Muscle of leg (tissue), 11 donors: Measurements from ENCODE around the gene COIL. TPM values are rescaled to one million over a fixed set of nuclear protein-coding genes. Genes with fewer than 3 reads are reported as not detected.

ENCODE experiments used
- DNase-seq: peaks from one replicate; pipeline ENCODE4 v3.0.0; 2013
- H3K27ac ChIP-seq: one replicate; pipeline ENCODE4 v1.5.1; 2013; ENCODE audit warnings: mild to moderate bottlenecking, low read length, control low read depth
- H3K27me3 ChIP-seq: one replicate; pipeline ENCODE4 v1.6.1; 2013; ENCODE audit warnings: low read length; ENCODE audit not compliant: control insufficient read depth, insufficient read depth
- H3K36me3 ChIP-seq: one replicate; pipeline ENCODE4 v1.6.1; 2013; ENCODE audit warnings: low read length; ENCODE audit not compliant: control insufficient read depth, insufficient read depth
- H3K4me1 ChIP-seq: one replicate; pipeline ENCODE4 v1.6.1; 2013; ENCODE audit warnings: low read length; ENCODE audit not compliant: control insufficient read depth, insufficient read depth
- H3K4me3 ChIP-seq: one replicate; pipeline ENCODE4 v1.5.1; 2013; ENCODE audit warnings: low read length, control low read depth
- H3K9me3 ChIP-seq: replicated peaks from 2 replicates; pipeline ENCODE4 v1.6.1; 2013; ENCODE audit warnings: low read depth, low read length; ENCODE audit not compliant: control insufficient read depth
- WGBS: methylation state at CpG from one replicate; pipeline ENCODE4 v1.1.5; 2013; ENCODE audit warnings: missing lambda C conversion rate; ENCODE audit not compliant: insufficient coverage; 5-methylcytosine and 5-hydroxymethylcytosine counted together
- polyA plus RNA-seq, 8 donors: library from polyadenylated mRNA; unstranded; fragments of 120-200 nt; gene quantifications; one replicate each; pipeline versions ENCODE4 v1.2.1 to v1.2.3, GENCODE V29; 2013; ENCODE audit warnings: inconsistent platforms in 1 of 8, low replicate concordance in 1 of 8; ENCODE audit not compliant: insufficient read length in 8 of 8, insufficient read depth in 1 of 8
- total RNA-seq: library from RNA; stranded (reverse); fragments of 120-200 nt; gene quantifications from one replicate; pipeline ENCODE4 v1.2.4, GENCODE V29; 2013

Gene COIL
- total and polyA plus RNA-seq, 9 donors: 13.9 to 19.1 (median 16.9) TPM

DNA sequence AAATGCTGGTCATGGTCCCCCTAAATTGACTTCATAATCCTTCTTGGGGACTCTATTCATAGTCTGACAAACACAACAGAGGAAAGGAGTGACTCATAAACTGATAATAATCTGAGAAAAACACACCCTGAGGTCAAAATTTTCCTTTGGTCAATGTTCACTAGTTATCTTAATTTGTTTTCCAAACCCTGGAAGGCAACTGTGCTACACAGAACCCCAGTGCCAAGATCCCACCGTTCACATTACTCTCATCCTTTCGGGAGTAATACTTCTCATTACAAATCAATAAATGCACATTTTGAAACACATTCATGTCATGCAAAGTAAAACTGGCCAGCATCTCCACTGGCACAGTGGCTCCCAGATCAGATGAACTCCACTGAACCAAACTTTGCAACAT is 23.2 kb downstream of the COIL start:
- Histone ChIP-seq H3K9me3 (no peaks in the 10 kb centered on the region), H3K27ac (no peak overlapping the region), H3K27me3 (no peaks in the 10 kb centered on the region), H3K36me3 (peaks cover 43% of the 10 kb centered on the region), H3K4me3 (no peak overlapping the region), H3K4me1 (no peaks in the 10 kb centered on the region)
- no peak for DNase-seq
- WGBS: 60% methylated on average over 2 of the region's 2 CpGs

DNA sequence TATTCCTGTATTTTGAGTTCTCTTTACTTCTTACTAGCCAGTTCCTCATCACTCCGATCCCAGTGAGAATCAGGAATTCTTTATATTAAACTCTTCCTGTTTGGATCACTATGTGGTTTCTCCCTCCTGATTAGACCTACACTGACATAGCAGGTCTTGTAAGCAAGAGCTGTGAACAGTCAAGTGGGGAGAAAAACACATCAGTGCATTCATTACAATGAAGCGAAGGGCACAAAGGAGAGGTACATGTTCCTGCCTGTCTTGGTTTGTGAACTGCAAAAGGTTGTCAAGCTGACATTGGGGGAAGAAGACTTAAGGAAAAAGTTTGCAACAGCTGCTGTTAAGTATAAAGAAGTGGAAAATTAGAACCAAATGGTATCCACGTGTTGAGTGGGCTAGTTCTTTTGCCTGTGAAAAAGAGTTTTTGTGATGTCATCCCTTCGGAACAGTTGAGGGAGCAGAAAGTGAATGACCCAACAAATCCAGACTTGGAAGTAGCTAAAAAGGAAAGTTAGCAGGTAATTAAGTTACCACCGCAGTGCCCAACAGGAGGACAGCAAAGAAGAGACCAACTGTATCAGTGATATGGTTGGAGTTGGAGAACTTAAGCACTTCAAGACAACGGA is 24.0 kb downstream of the COIL start:
- Histone ChIP-seq H3K36me3 (peaks cover 41% of the 10 kb centered on the region), H3K4me1 (no peaks in the 10 kb centered on the region), H3K27ac (no peak overlapping the region), H3K27me3 (no peaks in the 10 kb centered on the region), H3K4me3 (no peak overlapping the region), H3K9me3 (peaks cover 2% of the 10 kb centered on the region)
- WGBS: 62% methylated on average over 5 of the region's 6 CpGs
- DNase-seq: no peak

DNA sequence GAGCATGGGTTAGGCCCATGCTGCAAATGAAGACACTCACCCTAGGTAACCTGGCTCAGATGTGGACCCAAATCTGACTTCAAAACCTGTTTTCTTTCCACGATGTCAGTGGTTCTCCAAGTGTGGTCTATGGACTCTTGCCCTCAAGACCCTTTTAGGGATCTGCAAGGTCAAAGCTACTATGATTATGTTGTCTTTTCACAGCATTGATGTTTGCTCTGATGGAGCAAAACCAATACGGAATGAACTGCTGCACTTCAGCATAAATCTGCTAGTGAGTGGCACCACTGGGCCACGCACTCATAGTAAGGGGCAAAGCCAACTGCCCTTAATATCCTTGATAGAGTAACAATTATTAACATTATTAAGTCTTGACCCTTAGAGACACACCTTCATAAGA is 25.4 kb downstream of the COIL start:
- H3K27ac ChIP-seq: no peak overlapping the region
- peaks cover 9% of the 10 kb centered on the region for H3K9me3 ChIP-seq
- H3K4me1 ChIP-seq: no peaks in the 10 kb centered on the region
- 100% methylated on average over 1 of the region's 3 CpGs for WGBS
- DNase-seq: no peak
- H3K36me3 ChIP-seq: peaks cover 34% of the 10 kb centered on the region
- no peaks in the 10 kb centered on the region for H3K27me3 ChIP-seq
- H3K4me3 ChIP-seq: no peak overlapping the region

DNA sequence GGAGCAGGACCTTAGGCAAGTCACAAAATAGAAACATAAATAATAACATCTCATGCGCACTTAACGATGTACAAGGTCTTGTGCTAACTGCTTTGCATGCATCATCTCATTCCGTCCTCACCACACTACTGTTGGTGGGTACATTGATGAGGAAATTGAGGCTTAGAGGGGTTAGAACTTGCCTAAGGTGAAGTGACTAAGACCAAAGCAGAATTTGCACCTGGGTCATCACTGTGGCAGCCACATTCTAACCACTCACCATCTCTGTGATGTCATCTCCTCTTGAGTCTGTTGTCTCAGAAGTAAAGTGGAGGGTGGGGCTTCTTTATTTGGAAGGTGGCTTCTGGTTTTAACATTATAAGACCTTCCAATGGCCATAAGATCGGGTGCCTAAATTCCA is 26.6 kb downstream of the COIL start:
- H3K9me3 ChIP-seq: peaks cover 10% of the 10 kb centered on the region
- WGBS: 100% methylated on average over 1 of the region's 4 CpGs
- H3K4me3 ChIP-seq: no peak overlapping the region
- no peak overlapping the region for H3K27ac ChIP-seq
- H3K27me3 ChIP-seq: no peaks in the 10 kb centered on the region
- H3K36me3 ChIP-seq: peaks cover 23% of the 10 kb centered on the region
- no peak for DNase-seq
- no peaks in the 10 kb centered on the region for H3K4me1 ChIP-seq

DNA sequence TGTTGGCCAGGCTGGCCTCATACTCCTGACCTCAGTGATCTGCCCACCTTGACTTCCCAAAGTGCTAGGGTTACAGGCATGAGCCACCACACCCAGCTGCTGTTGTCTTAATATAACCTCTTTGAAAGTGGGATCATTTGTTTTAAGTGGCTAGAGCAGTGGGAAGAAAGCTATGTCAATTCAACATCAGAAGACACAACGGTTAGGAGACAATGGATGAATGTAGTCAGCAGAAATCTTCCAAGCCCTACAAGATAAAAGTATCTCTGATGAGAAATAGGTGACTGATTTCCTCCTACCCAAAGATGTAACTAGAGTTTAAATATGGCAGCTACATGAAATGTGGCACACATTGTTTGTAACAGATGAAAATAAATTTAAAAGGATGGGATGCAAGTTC is 27.0 kb downstream of the COIL start:
- no peaks in the 10 kb centered on the region for H3K27me3 ChIP-seq
- H3K36me3 ChIP-seq: peaks cover 20% of the 10 kb centered on the region
- WGBS: no CpG with 5 or more reads among the region's 1 CpG

DNA sequence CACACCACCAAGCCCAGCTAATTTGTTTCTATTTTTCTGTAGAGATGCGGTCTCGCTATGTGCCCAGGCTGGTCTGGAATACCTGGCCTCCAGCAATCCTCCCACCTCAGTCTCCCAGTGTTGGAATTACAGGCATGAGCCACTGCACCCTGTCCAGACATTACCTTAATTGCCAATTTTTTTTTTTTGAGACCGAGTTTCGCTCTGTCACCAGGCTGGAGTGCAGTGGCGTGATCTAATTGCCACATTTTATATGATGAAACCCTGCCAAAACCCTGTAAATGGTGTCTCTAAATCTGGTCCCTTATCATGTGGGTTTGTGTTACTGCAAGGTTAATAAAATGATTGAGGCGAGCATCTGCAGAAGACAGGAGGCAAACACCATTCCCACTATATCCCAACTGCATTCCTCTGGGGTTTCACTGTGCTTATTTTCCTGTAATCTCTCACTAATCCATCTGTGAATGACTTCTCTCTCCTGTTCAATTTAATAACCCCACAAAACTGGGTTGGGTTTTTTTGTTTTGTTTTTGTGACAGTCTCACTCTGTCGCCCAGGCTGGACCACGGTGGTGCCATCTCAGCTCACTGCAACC is 27.6 kb downstream of the COIL start:
- Histone ChIP-seq H3K27ac (no peak overlapping the region), H3K36me3 (peaks cover 20% of the 10 kb centered on the region), H3K27me3 (no peaks in the 10 kb centered on the region), H3K4me3 (no peak overlapping the region), H3K9me3 (peaks cover 10% of the 10 kb centered on the region), H3K4me1 (no peaks in the 10 kb centered on the region)
- WGBS: 95% methylated on average over 2 of the region's 8 CpGs
- no peak for DNase-seq

More for the DNA sequence above, 27.0 kb downstream of the COIL start:
- no peak overlapping the region for H3K4me3 ChIP-seq
- H3K27ac ChIP-seq: no peak overlapping the region
- DNase-seq: no peak
- H3K4me1 ChIP-seq: no peaks in the 10 kb centered on the region
- peaks cover 10% of the 10 kb centered on the region for H3K9me3 ChIP-seq

DNA sequence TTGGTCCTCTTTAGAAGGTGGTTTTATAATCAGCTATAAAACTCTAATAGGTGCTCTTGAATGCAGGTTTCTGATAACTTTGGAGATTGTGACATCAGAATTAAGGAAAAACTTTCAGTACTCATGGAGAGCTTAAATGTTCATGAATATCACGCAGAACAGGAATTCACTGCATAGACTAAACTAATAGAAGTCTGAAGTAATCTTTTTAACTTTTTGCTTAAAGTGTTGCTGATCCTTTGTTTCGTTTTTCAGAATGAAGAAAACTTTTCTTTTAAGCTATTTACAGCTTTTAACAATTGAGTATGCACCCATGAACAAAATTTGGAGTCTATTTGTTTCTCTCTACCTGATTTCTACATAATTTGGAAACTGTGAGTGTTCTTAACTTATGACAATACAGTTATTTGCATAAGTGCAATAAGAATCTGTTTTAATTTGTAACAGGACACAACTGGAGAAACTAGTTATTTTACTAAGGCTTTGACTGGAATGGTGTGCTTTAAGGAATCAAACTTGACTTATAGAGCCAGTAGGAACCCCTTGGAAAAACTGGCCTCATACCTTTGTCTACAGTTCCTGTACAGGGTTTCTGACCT is 30.0 kb downstream of the COIL start:
- no peak for DNase-seq
- Histone ChIP-seq H3K9me3 (peaks cover 10% of the 10 kb centered on the region), H3K27ac (no peak overlapping the region), H3K36me3 (peaks cover 7% of the 10 kb centered on the region), H3K27me3 (no peaks in the 10 kb centered on the region), H3K4me1 (no peaks in the 10 kb centered on the region), H3K4me3 (no peak overlapping the region)
- no CpG with 5 or more reads among the region's 2 CpGs for WGBS

DNA sequence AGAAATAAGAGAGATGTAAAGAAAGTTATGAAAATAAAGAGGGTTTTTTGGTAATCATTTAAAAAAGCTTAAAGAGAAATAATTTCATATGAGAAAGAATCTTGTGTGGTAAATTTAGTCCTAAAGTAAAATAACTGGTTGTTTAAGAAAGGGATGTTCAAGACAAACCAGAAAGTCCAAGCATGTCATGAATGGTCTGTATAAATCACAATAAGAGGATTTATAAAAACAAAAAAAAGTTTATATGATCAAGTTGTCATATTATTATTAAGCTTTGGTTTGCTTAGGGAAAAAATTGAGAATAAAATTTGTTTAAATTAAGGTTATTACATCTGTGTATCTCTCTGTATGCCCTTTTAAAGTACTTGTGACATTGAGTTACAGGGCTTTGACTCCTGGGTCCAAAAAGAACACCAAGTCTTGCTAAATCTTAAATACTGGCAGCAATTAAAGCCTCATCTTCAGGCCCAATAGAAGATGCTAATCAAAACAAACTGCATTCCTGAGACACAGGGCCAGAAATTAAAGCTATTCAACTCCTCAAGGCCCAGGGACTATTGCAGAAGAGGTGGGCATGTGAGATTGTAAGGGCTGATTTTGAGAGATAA is 31.4 kb downstream of the COIL start:
- Histone ChIP-seq H3K4me1 (no peaks in the 10 kb centered on the region), H3K27ac (no peak overlapping the region), H3K27me3 (no peaks in the 10 kb centered on the region), H3K36me3 (peaks cover 4% of the 10 kb centered on the region), H3K9me3 (peaks cover 10% of the 10 kb centered on the region), H3K4me3 (no peak overlapping the region)
- DNase-seq: no peak

DNA sequence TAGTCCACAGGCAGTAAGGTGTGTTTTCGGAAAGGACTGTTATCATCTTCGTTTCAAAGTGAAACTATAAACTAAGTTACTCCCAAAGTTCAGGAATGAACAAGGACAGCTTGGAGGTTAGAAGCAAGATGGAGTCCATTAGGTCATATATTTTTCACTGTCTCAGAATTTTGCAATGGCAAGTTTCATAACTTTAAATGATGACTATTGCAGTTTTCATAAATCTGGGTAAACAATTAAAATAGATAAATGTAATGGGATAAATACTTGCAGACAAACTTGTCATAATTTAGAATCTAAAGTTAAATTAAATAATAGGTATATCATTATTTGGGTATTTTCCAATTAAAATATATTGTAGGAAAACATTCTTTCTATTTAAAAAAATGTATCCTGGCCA is 32.3 kb downstream of the COIL start:
- H3K27me3 ChIP-seq: no peaks in the 10 kb centered on the region
- WGBS: no CpG with 5 or more reads among the region's 2 CpGs
- H3K27ac ChIP-seq: no peak overlapping the region
- no peaks in the 10 kb centered on the region for H3K36me3 ChIP-seq
- H3K9me3 ChIP-seq: peaks cover 10% of the 10 kb centered on the region
- DNase-seq: no peak
- H3K4me3 ChIP-seq: no peak overlapping the region
- H3K4me1 ChIP-seq: no peaks in the 10 kb centered on the region

DNA sequence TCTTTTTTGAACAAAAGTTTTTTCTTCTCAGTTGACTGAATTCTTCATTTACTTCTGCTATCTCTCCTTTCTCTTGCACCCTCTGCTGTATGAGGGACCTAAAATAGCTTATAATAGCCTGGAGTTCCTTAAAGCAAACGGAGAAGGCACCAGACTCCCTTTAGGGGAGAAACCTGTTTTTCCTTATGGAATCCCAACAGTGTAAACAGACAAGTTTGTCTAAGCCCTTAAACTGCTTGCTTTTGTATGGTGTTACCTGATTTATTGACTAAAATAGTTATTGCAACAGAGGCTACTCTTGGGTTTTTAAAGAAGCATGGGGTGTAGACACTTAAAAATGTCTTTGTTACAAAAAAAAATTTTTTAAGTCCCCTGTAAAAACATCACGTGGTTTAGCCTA is 34.1 kb downstream of the COIL start:
- 60% methylated on average over 1 of the region's 2 CpGs for WGBS
- H3K27ac ChIP-seq: no peak overlapping the region
- no peaks in the 10 kb centered on the region for H3K27me3 ChIP-seq

More for the DNA sequence above, 34.1 kb downstream of the COIL start:
- DNase-seq: no peak
- no peak overlapping the region for H3K4me3 ChIP-seq
- H3K9me3 ChIP-seq: peaks cover 8% of the 10 kb centered on the region
- no peaks in the 10 kb centered on the region for H3K36me3 ChIP-seq
- H3K4me1 ChIP-seq: no peaks in the 10 kb centered on the region
